Large intestine (tissue), 3 donors: ENCODE results near the gene RRP36. TPM values are rescaled to one million over a fixed set of nuclear protein-coding genes. Genes with fewer than 3 reads are reported as not detected.
A peak's percentile ranks its signal among the peaks of the same experiment; 100 is the strongest.

ENCODE experiments used
- DNase-seq, 2 donors: peaks; one replicate each; pipeline versions ENCODE4 v3.0.0 to v3.0.0-alpha.2; 2013
- H3K27ac ChIP-seq: one replicate; pipeline ENCODE4 v1.5.1; 2013; ENCODE audit warnings: low read length
- H3K27me3 ChIP-seq: 2 replicates; pipeline ENCODE4 v1.6.1; 2013; ENCODE audit warnings: low read length; ENCODE audit not compliant: control insufficient read depth, insufficient read depth
- H3K36me3 ChIP-seq: 2 replicates; pipeline ENCODE4 v1.6.1; 2013; ENCODE audit warnings: low read length; ENCODE audit not compliant: control insufficient read depth, insufficient read depth
- H3K4me1 ChIP-seq: one replicate; pipeline ENCODE4 v1.6.1; 2013; ENCODE audit warnings: low read length; ENCODE audit not compliant: control insufficient read depth, insufficient read depth
- H3K4me3 ChIP-seq: one replicate; pipeline ENCODE4 v1.5.1; 2013; ENCODE audit warnings: low read length
- H3K9me3 ChIP-seq: one replicate; pipeline ENCODE4 v1.6.1; 2013; ENCODE audit warnings: mild to moderate bottlenecking, low read depth, low read length, moderate library complexity; ENCODE audit not compliant: control insufficient read depth
- WGBS: methylation state at CpG from one replicate; pipeline ENCODE4 v1.1.5; 2013; ENCODE audit warnings: low lambda C conversion rate; ENCODE audit not compliant: insufficient coverage; 5-methylcytosine and 5-hydroxymethylcytosine counted together
- polyA plus RNA-seq: library from polyadenylated mRNA; unstranded; fragments of 120-200 nt; gene quantifications from one replicate; pipeline ENCODE4 v1.2.1, GENCODE V29; 2013

The RRP36 gene
- polyA plus RNA-seq, 1 donor, result 52.1 TPM

GRCh38 chr6:43060755-43061633, 39.6 kb downstream of the RRP36 start:
- Histone ChIP-seq H3K27me3 (no peaks in the 10 kb centered on the region), H3K27ac (peak overlapping the region; percentile 99), H3K36me3 (peaks cover 42% of the 10 kb centered on the region), H3K9me3 (no peaks in the 10 kb centered on the region), H3K4me1 (peaks cover 29% of the 10 kb centered on the region), H3K4me3 (peak overlapping the region; percentile 76)
- 50% methylated on average over 2 of the region's 12 CpGs for WGBS
- DNase-seq, result no peak

- Histone ChIP-seq H3K4me3 (peak overlapping the region; percentile 76), H3K9me3 (no peaks in the 10 kb centered on the region), H3K27me3 (no peaks in the 10 kb centered on the region), H3K27ac (peak overlapping the region; percentile 99), H3K4me1 (peaks cover 29% of the 10 kb centered on the region), H3K36me3 (peaks cover 46% of the 10 kb centered on the region)
- DNase-seq, result no peak
- WGBS, result no CpG with 5 or more reads among the region's 2 CpGs
Measured at GRCh38 chr6:43061861-43062260, 40.4 kb downstream of the RRP36 start.

GRCh38 chr6:43062818-43063217, 41.4 kb downstream of the RRP36 start:
- Histone ChIP-seq H3K27ac (no peak overlapping the region), H3K36me3 (peaks cover 46% of the 10 kb centered on the region), H3K9me3 (no peaks in the 10 kb centered on the region), H3K4me3 (no peak overlapping the region), H3K4me1 (peaks cover 28% of the 10 kb centered on the region), H3K27me3 (no peaks in the 10 kb centered on the region)
- DNase-seq, result no peak
- WGBS, result no CpG with 5 or more reads among the region's 12 CpGs

- no CpG with 5 or more reads among the region's 6 CpGs for WGBS
- Histone ChIP-seq H3K4me3 (no peak overlapping the region), H3K9me3 (no peaks in the 10 kb centered on the region), H3K4me1 (peaks cover 11% of the 10 kb centered on the region), H3K27me3 (no peaks in the 10 kb centered on the region), H3K36me3 (peaks cover 70% of the 10 kb centered on the region), H3K27ac (no peak overlapping the region)
- DNase-seq, result peak in 1 of 2 donors; percentile 48
Measured at GRCh38 chr6:43070028-43070632, 48.7 kb downstream of the RRP36 start.

- H3K4me3 ChIP-seq, result peak overlapping the region; percentile 35
- H3K27me3 ChIP-seq, result no peaks in the 10 kb centered on the region
- peaks cover 26% of the 10 kb centered on the region for H3K4me1 ChIP-seq
- peaks cover 4% of the 10 kb centered on the region for H3K9me3 ChIP-seq
- H3K36me3 ChIP-seq, result peaks cover 45% of the 10 kb centered on the region
- WGBS, result no CpG with 5 or more reads among the region's 6 CpGs
- peak in 1 of 2 donors; percentile 49 for DNase-seq
- H3K27ac ChIP-seq, result peak overlapping the region; percentile 60
Measured at GRCh38 chr6:43074847-43075669, 53.6 kb downstream of the RRP36 start.

GRCh38 chr6:43075670-43076463, 54.4 kb downstream of the RRP36 start, which contains the start of gene PTK7:
TSS of gene PTK7 (plus strand) at chr6:43076314. CDS start at chr6:43076489, 175 bp downstream.
- Histone ChIP-seq H3K9me3 (peaks cover 4% of the 10 kb centered on the region), H3K36me3 (peaks cover 37% of the 10 kb centered on the region), H3K27me3 (no peaks in the 10 kb centered on the region), H3K4me3 (peak within 1 kb of the TSS; percentile 91), H3K27ac (peak within 1 kb of the TSS; percentile 75), H3K4me1 (peaks cover 21% of the 10 kb centered on the region)
- WGBS, result no CpG with 5 or more reads among the region's 60 CpGs
- peak in 1 of 2 donors; percentile 66 for DNase-seq

- H3K4me3 ChIP-seq, result peak overlapping the region; percentile 91
- no CpG with 5 or more reads among the region's 72 CpGs for WGBS
- H3K27ac ChIP-seq, result peak overlapping the region; percentile 75
- DNase-seq, result peak in 1 of 2 donors; percentile 48
- H3K9me3 ChIP-seq, result peaks cover 4% of the 10 kb centered on the region
- peaks cover 29% of the 10 kb centered on the region for H3K36me3 ChIP-seq
- H3K4me1 ChIP-seq, result peaks cover 21% of the 10 kb centered on the region
- no peaks in the 10 kb centered on the region for H3K27me3 ChIP-seq
Measured at GRCh38 chr6:43076464-43077332, 55.3 kb downstream of the RRP36 start.

GRCh38 chr6:43077333-43077809, 55.9 kb downstream of the RRP36 start:
- peak overlapping the region; percentile 91 for H3K4me3 ChIP-seq
- peaks cover 22% of the 10 kb centered on the region for H3K36me3 ChIP-seq
- DNase-seq, result no peak
- H3K4me1 ChIP-seq, result peaks cover 21% of the 10 kb centered on the region
- H3K27ac ChIP-seq, result peak overlapping the region; percentile 75
- no CpG with 5 or more reads among the region's 8 CpGs for WGBS
- peaks cover 4% of the 10 kb centered on the region for H3K9me3 ChIP-seq
- H3K27me3 ChIP-seq, result no peaks in the 10 kb centered on the region

- Histone ChIP-seq H3K27ac (no peak overlapping the region), H3K36me3 (peaks cover 15% of the 10 kb centered on the region), H3K9me3 (peaks cover 4% of the 10 kb centered on the region), H3K4me1 (peaks cover 22% of the 10 kb centered on the region), H3K27me3 (no peaks in the 10 kb centered on the region), H3K4me3 (no peak overlapping the region)
- no CpG with 5 or more reads among the region's 6 CpGs for WGBS
- DNase-seq, result no peak
Measured at GRCh38 chr6:43077981-43078511, 56.6 kb downstream of the RRP36 start.
